Motor neuron (in vitro differentiated cells): ENCODE measurements around the gene UCKL1. TPM values are rescaled to one million over a fixed set of nuclear protein-coding genes. Genes with fewer than 3 reads are reported as not detected.

Source experiments
- ATAC-seq, 8 experiments: fragments of 200-7000 bp; cut with Tn5 transposase; replicated peaks in 6 of 8; 2 replicates each; pipeline ENCODE4 v1.8.0; 2021; ENCODE audit warnings: mild to moderate bottlenecking in 8 of 8, moderate library complexity in 8 of 8
- H3K27ac ChIP-seq, 2 donors: fragments of 250-450 bp; sonication (Bioruptor Pico); 2 replicates each; pipeline ENCODE4 v1.9.0; 2021; ENCODE audit warnings: antibody characterized with exemption in 2 of 2, mild to moderate bottlenecking in 2 of 2, moderate library complexity in 1 of 2
- H3K4me1 ChIP-seq, 2 donors: fragments of 250-450 bp; sonication (Bioruptor Pico); replicated peaks in 1 of 2; 2 replicates each; pipeline ENCODE4 v1.6.1; 2021; ENCODE audit warnings: antibody characterized with exemption in 2 of 2, mild to moderate bottlenecking in 2 of 2, moderate library complexity in 1 of 2
- H3K4me3 ChIP-seq, 5 donors: fragments of 250-450 bp; sonication (Bioruptor Pico); 2 replicates each; pipeline ENCODE4 v1.9.0; 2021; ENCODE audit warnings: antibody characterized with exemption in 5 of 5, mild to moderate bottlenecking in 5 of 5, moderate library complexity in 4 of 5
- WGBS, 10 experiments: fragments of 450-650 bp; shearing (Covaris generic); methylation state at CpG; one replicate each; pipeline ENCODE4 v1.0.0; 2022; 5-methylcytosine and 5-hydroxymethylcytosine counted together
- in situ Hi-C, 9 experiments: fragments of 400-800 bp; cut with MboI; loops; one replicate each; pipeline ENCODE4 v1.15.0; 2021; ENCODE audit warnings: low sequenced_read_pairs in 9 of 9, low pct_unique_long_range_greater_than_20kb in 2 of 9; ENCODE audit not compliant: unreplicated experiment in 9 of 9
- total RNA-seq, 8 experiments: library from RNA; unstranded; fragments of 300-600 nt; gene quantifications; 2 replicates each; pipeline versions ENCODE4 v1.2.3 to v1.2.4, GENCODE V29; 2022

The UCKL1 gene
- total RNA-seq, 8 experiments from 2014 or later = 15.5 to 59.3 (median 24.6) TPM

GRCh38 chr20:63908008-63908682, 48.1 kb downstream of the UCKL1 start:
- in situ Hi-C loops = no loop called here
- WGBS, 10 experiments = 21 to 94% (median 86%) methylated on average over 2 to 12 of the region's 16 CpGs; no CpG with 5 or more reads in 3 of the 10 experiments
- Histone ChIP-seq H3K27ac (no peak overlapping the region), H3K4me1 (no peaks in the 10 kb centered on the region), H3K4me3 (no peak overlapping the region)
- peak in 2 of 8 experiments; percentile 22 to 64 for ATAC-seq

- no peak for ATAC-seq
- Histone ChIP-seq H3K4me3 (no peak overlapping the region), H3K27ac (no peak overlapping the region), H3K4me1 (no peaks in the 10 kb centered on the region)
- 78 to 100% (median 94%) methylated on average over 1 to 10 of the region's 11 CpGs for WGBS, 10 experiments
- in situ Hi-C loops = no loop called here
Observed at GRCh38 chr20:63903796-63904561, 52.2 kb downstream of the UCKL1 start.

GRCh38 chr20:63900413-63900812, 55.8 kb downstream of the UCKL1 start:
- no peak overlapping the region for H3K4me3 ChIP-seq
- peaks cover 7 to 15% of the 10 kb centered on the region in 2 donors for H3K4me1 ChIP-seq
- ATAC-seq = no peak
- in situ Hi-C loops = no loop called here
- no peak overlapping the region for H3K27ac ChIP-seq
- WGBS, 10 experiments = 60 to 100% (median 93%) methylated on average over 1 to 2 of the region's 3 CpGs; no CpG with 5 or more reads in 5 of the 10 experiments

DNA sequence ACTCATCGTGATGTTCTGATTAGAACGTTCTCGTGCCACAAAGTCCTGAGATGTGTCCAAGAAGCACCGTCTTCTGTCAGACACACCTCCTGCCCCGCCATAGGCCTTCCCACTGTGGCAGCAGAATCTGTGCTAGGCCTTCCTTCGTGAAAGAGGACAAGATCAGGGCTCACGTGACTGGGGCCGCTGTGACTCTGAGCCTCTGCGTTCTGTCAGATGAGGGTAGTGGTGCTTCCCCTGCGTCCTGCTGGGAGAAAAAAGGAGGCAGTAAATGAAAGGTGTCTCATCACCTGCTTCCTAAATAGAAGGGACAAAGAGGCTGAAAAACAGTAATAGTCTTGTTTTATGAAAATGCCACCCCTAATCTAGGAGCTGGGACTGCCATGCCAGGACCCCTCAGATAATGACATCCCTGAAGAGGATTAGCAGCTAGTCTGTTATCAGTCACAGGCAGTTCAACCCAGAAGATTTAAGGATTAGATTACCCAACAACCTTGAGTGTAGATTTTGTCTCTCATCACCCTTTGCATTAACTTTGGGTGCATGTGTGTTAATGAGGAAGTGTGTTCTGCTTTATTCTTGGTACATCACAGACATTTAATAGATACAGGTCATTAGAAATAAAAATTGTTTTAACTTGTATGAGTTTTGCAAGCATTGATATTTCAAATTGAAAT, 57.2 kb downstream of the UCKL1 start:
- ATAC-seq = no peak
- 80 to 100% (median 85%) methylated on average over 1 to 8 of the region's 10 CpGs; no CpG with 5 or more reads in 4 of the 10 experiments for WGBS, 10 experiments
- Histone ChIP-seq H3K4me1 (peaks cover 7 to 17% of the 10 kb centered on the region in 2 donors), H3K27ac (no peak overlapping the region), H3K4me3 (no peak overlapping the region)
- in situ Hi-C loops = no loop called here

GRCh38 chr20:63897978-63898561, 58.1 kb downstream of the UCKL1 start:
- H3K4me3 ChIP-seq = no peak overlapping the region
- peaks cover 7 to 20% of the 10 kb centered on the region in 2 donors for H3K4me1 ChIP-seq
- in situ Hi-C loops = no loop called here
- WGBS, 10 experiments = 82 to 100% (median 95%) methylated on average over 1 to 6 of the region's 6 CpGs; no CpG with 5 or more reads in 2 of the 10 experiments
- no peak overlapping the region for H3K27ac ChIP-seq
- no peak for ATAC-seq

GRCh38 chr20:63896264-63897105, 59.7 kb downstream of the UCKL1 start:
- peak; percentile 9 to 62 (median 36) for ATAC-seq
- in situ Hi-C loops = no loop called here
- Histone ChIP-seq H3K27ac (peak overlapping the region in 1 of 2 donors; percentile 38), H3K4me3 (peak overlapping the region; percentile 51 to 67 (median 56)), H3K4me1 (peaks cover 7 to 20% of the 10 kb centered on the region in 2 donors)
- WGBS, 10 experiments = 12 to 61% (median 40%) methylated on average over 3 to 14 of the region's 18 CpGs; no CpG with 5 or more reads in 1 of the 10 experiments

DNA sequence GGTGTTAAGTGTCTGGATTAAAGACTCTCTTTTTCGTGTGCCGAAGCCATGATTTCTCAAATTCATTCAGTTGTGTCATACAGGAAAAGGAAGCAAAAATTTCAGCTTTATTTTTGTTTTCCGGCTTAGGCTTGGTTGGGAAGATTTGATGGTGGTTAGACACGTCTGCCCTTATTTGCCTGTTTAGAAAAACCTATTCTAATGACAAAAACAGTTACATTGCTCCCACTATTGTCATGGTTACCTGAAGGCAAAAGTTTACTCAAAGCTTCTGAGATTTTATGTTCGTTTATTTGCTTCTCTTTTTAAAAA, 60.3 kb downstream of the UCKL1 start:
- peak in 1 of 8 experiments; percentile 0 for ATAC-seq
- no peak overlapping the region for H3K27ac ChIP-seq
- in situ Hi-C loops = no loop called here

GRCh38 chr20:63895202-63895951, 60.8 kb downstream of the UCKL1 start:
- 0 to 6% (median 0%) methylated on average over 2 to 5 of the region's 87 CpGs; no CpG with 5 or more reads in 2 of the 10 experiments for WGBS, 10 experiments
- in situ Hi-C loops = no loop called here
- Histone ChIP-seq H3K4me3 (peak overlapping the region; percentile 51 to 67 (median 56)), H3K4me1 (peaks cover 7 to 20% of the 10 kb centered on the region in 2 donors), H3K27ac (peak overlapping the region; percentile 55 to 75)
- ATAC-seq = peak in 5 of 8 experiments; percentile 1 to 29 (median 12)

More for the DNA sequence above, 60.3 kb downstream of the UCKL1 start:
- Histone ChIP-seq H3K4me3 (peak overlapping the region; percentile 51 to 67 (median 56)), H3K4me1 (peaks cover 7 to 20% of the 10 kb centered on the region in 2 donors)
- WGBS, 10 experiments = 0 to 20% (median 2%) methylated on average over 1 to 5 of the region's 5 CpGs

- WGBS, 10 experiments = 0 to 80% (median 0%) methylated on average over 1 to 18 of the region's 82 CpGs; no CpG with 5 or more reads in 4 of the 10 experiments
- in situ Hi-C loops = no loop called here
- ATAC-seq = peak; percentile 72 to 88 (median 84)
- Histone ChIP-seq H3K4me1 (peaks cover 7 to 20% of the 10 kb centered on the region in 2 donors), H3K4me3 (peak within 1 kb of the TSS; percentile 51 to 67 (median 56)), H3K27ac (peak within 1 kb of the TSS; percentile 55 to 75)
Observed at GRCh38 chr20:63894358-63895201, 61.6 kb downstream of the UCKL1 start, which contains the start of gene DNAJC5. Gene DNAJC5 (plus strand): TSS chr20:63895126. CDS start chr20:63928346, 33,220 bp downstream.

- H3K4me1 ChIP-seq = peaks cover 7 to 20% of the 10 kb centered on the region in 2 donors
- no peak for ATAC-seq
- in situ Hi-C loops = no loop called here
- WGBS, 10 experiments = 0 to 44% (median 33%) methylated on average over 1 to 6 of the region's 6 CpGs; no CpG with 5 or more reads in 3 of the 10 experiments
- peak overlapping the region; percentile 51 to 67 (median 56) for H3K4me3 ChIP-seq
- no peak overlapping the region for H3K27ac ChIP-seq
Observed at GRCh38 chr20:63893999-63894357, 62.2 kb downstream of the UCKL1 start.

DNA sequence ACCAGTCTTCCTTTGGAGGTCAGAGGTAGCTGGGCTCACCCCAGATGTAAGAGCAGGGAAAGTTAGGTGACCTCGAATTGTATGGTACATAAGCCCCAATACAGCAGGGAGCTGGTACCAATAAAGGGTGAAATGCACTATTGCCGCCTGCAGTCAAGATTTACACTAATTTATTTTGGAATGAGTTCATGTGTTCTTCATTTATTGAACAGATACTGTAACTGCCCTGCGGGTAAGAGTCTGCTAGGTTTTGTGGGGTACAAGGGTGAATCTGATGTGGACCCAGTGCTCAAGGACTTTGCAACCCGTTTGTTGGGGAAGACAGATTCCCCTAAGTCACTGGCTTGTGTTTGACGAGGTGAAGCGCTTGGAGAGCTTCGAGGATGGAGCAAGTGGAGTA, 63.8 kb downstream of the UCKL1 start:
- 40 to 100% (median 84%) methylated on average over 1 to 6 of the region's 7 CpGs; no CpG with 5 or more reads in 2 of the 10 experiments for WGBS, 10 experiments

More for the DNA sequence above, 63.8 kb downstream of the UCKL1 start:
- in situ Hi-C loops = no loop called here
- no peak for ATAC-seq
- peaks cover 7 to 20% of the 10 kb centered on the region in 2 donors for H3K4me1 ChIP-seq
- H3K27ac ChIP-seq = no peak overlapping the region
- no peak overlapping the region for H3K4me3 ChIP-seq
